Left ventricle myocardium inferior (tissue), 1 donor: ENCODE measurements around the gene ZNF532. TPM values are rescaled to one million over a fixed set of nuclear protein-coding genes. Genes with fewer than 3 reads are reported as not detected.

ENCODE experiments used
- DNase-seq: peaks from one replicate; pipeline ENCODE4 v3.0.0-alpha.2; 2020
- H3K27ac ChIP-seq: fragments of 200-600 bp; replicated peaks from 2 replicates; pipeline ENCODE4 v1.8.0; 2021
- H3K27me3 ChIP-seq: fragments of 200-600 bp; 2 replicates; pipeline ENCODE4 v1.8.0; 2021; ENCODE audit warnings: low read depth
- H3K36me3 ChIP-seq: fragments of 200-600 bp; 2 replicates; pipeline ENCODE4 v1.8.0; 2021
- H3K4me1 ChIP-seq: fragments of 200-600 bp; 2 replicates; pipeline ENCODE4 v1.8.0; 2021
- H3K4me3 ChIP-seq: fragments of 200-600 bp; 2 replicates; pipeline ENCODE4 v1.8.0; 2021; ENCODE audit warnings: mild to moderate bottlenecking, moderate library complexity
- H3K9me3 ChIP-seq: fragments of 200-600 bp; replicated peaks from 2 replicates; pipeline ENCODE4 v1.8.0; 2021
- CTCF ChIP-seq: fragments of 200-600 bp; IDR thresholded peaks from 2 replicates; pipeline ENCODE4 v1.8.0; 2021; ENCODE audit warnings: antibody characterized with exemption, mild to moderate bottlenecking, borderline replicate concordance
- intact Hi-C: fragments of 100-400 bp; cut with micrococcal nuclease; formaldehyde crosslinking; loops from one replicate; pipeline ENCODE4 v1.11.0; 2022
- total RNA-seq: library from RNA; stranded (reverse); fragmentation: NEBNext Ultra II Directional; extraction: Animal tissue kit (Norgen Biotek cat#: 25700); gene quantifications from one replicate; pipeline ENCODE4 v1.2.1, GENCODE V29; 2021
- donor health status: DM: no; HTN: yes; CAD: no; lungs with severe emphysema.

ZNF532 gene
- total RNA-seq, 1 donor from 2014 or later, result 59.3 TPM

GRCh38 chr18:59008302-59008974 lies 143.8 kb downstream of the ZNF532 start:
- Histone ChIP-seq H3K4me1 (peaks cover 34% of the 10 kb centered on the region), H3K27me3 (no peaks in the 10 kb centered on the region), H3K9me3 (peaks cover 10% of the 10 kb centered on the region), H3K36me3 (no peaks in the 10 kb centered on the region), H3K27ac (peak overlapping the region; percentile 84), H3K4me3 (no peak overlapping the region)
- no peak for DNase-seq
- no peak for TF ChIP-seq CTCF
- intact Hi-C loops, result no loop called here

GRCh38 chr18:59009846-59010245 lies 145.2 kb downstream of the ZNF532 start:
- no peak for DNase-seq
- intact Hi-C loops, result no loop called here

DNA sequence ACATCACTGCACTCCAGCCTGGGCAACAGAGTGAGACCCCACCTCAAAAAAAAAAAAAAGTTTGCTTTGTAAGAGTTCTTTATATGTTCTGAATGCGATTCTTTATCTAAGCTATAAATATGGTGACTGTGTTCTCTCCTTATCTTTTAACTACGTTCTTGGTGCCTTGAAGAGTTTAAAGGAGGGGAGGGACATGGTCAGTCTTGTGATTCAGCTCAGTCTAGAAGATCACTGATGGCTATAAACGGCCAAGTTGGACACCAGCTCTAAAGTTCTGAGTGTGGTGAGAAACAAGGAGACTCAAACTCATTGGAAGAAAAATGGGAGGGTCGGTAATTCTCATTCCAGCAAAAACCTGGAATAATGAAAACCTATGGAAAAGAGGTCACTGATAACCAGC lies 146.6 kb downstream of the ZNF532 start:
- Histone ChIP-seq H3K36me3 (no peaks in the 10 kb centered on the region), H3K27me3 (no peaks in the 10 kb centered on the region), H3K9me3 (peaks cover 8% of the 10 kb centered on the region), H3K27ac (no peak overlapping the region), H3K4me3 (no peak overlapping the region), H3K4me1 (peaks cover 17% of the 10 kb centered on the region)
- no peak for DNase-seq
- TF ChIP-seq CTCF, result no peak
- intact Hi-C loops, result no loop called here

More at GRCh38 chr18:59009846-59010245, 145.2 kb downstream of the ZNF532 start:
- Histone ChIP-seq H3K36me3 (no peaks in the 10 kb centered on the region), H3K4me3 (no peak overlapping the region), H3K4me1 (peaks cover 28% of the 10 kb centered on the region), H3K27ac (no peak overlapping the region), H3K9me3 (peaks cover 10% of the 10 kb centered on the region), H3K27me3 (no peaks in the 10 kb centered on the region)
- no peak for TF ChIP-seq CTCF

DNA sequence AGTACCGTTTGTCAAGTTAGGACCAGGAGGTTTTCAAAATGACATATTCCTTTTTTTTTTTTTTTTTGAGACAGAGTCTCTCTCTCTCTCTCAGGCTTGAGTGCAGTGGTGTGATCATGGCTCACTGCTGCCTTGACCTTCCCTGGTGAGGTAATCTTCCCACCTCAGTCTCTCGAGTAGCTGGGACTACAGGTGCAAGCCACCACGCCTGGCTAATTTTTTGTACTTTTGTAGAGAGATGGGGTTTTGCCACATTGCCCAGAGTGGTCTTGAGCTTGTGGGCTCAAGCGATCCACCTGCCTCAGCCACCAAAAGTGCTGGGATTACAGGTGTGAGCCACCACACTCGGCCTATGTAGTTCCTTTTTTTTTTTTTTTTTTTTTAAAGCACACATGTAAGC lies 147.1 kb downstream of the ZNF532 start:
- intact Hi-C loops, result no loop called here
- H3K36me3 ChIP-seq, result no peaks in the 10 kb centered on the region
- no peak for DNase-seq
- H3K4me3 ChIP-seq, result no peak overlapping the region
- H3K27ac ChIP-seq, result no peak overlapping the region
- peaks cover 3% of the 10 kb centered on the region for H3K9me3 ChIP-seq
- TF ChIP-seq CTCF, result no peak
- no peaks in the 10 kb centered on the region for H3K27me3 ChIP-seq
- H3K4me1 ChIP-seq, result peaks cover 17% of the 10 kb centered on the region

DNA sequence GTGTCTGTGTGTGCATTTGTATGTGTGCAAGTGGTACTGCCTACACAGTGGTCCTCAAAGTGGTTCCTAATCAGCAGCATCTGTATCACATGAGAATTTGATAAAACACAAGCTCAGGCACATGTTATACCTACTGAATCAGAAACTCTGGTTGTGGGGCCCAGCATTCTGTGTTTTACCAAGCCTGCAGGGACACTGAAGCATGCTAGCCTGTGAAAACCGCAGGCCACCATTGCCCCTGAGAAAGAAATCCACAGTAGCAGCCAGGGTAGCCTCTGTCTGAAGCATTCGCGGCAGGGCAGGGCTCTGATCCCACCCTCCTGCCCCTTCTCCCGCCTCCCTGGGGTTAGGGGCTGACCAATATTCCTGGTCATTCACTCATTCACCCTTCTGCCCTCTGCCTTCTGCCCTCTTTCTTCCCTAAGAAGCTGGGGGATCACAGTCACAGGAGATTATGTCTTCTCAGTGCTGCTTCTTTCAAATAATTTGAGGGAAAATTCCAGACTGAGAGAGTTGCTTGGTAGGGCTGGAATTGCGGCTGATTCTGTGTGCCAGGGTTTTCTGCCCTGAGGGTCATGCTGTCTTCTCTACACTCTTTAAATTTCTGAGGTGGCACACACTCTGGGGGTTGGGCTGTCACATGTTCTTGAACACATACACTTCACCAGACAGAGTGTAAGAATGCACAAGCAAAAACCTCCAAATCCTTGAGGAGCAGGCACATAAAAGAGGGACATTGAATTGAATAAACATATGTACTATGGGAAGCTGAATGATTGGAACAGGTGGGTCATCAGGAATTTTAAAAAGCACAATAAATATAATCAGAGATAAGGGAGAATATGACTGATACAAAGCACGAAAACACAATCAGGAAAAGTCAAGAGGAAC lies 148.4 kb downstream of the ZNF532 start:
- DNase-seq, result no peak
- no peak for TF ChIP-seq CTCF
- peaks cover 16% of the 10 kb centered on the region for H3K4me1 ChIP-seq
- no peaks in the 10 kb centered on the region for H3K27me3 ChIP-seq
- H3K4me3 ChIP-seq, result no peak overlapping the region
- H3K9me3 ChIP-seq, result peaks cover 5% of the 10 kb centered on the region
- H3K36me3 ChIP-seq, result no peaks in the 10 kb centered on the region
- intact Hi-C loops, result no loop called here
- H3K27ac ChIP-seq, result no peak overlapping the region
